HG02885 (cell line): ENCODE measurements around the gene ACSBG1.

Experiments used
- ATAC-seq: cut with Tn5 transposase; IDR thresholded peaks from one replicate; pipeline ENCODE4 v1.9.1; 2021; ENCODE audit warnings: mild to moderate bottlenecking; ENCODE audit not compliant: unreplicated experiment, poor library complexity

The ACSBG1 gene

GRCh38 chr15:78142332-78142731 lies 92.0 kb downstream of the ACSBG1 start:
- no peak for ATAC-seq

DNA sequence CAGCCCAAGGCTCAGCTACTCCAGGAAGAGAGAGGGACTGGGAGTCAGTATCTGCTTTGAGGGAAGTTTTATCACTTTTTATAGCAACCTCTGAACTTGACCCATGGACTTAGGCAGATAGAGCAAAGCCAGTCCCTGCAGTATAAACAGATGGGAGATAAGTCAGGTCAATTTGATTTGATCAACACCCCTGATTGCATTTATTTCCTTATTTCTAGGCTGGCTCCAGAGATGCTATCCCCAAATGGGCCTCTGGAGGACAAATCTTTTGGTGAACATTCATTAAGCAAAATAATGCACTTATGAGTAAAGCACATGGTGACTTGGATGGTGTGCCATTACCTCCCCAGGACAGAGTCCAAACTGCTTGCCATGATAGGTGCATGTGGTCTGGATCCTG lies 94.1 kb downstream of the ACSBG1 start:
- no peak for ATAC-seq

- ATAC-seq = no peak
Measured at GRCh38 chr15:78139578-78139977, 94.8 kb downstream of the ACSBG1 start.

DNA sequence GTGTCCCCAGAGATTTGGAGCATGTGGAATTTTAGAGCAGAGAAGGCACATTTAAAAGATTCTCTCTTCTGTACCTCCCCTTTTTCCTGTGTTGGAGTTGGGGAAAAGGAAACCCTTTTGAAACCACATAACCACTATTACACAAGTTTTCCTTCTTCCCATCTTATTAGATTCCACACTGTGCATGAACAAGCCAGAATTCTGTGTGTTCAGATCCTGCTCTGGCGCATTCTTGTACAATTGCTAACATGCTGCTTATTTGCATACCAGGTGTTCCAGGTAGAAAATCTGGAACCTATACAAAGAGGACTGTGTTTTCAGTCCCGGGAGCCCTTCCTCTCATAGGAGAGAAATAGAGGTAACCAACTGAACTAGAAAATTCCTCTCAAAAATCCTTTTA lies 100.6 kb downstream of the ACSBG1 start:
- ATAC-seq = no peak

GRCh38 chr15:78131295-78132061 lies 102.9 kb downstream of the ACSBG1 start, which contains the start of gene CIB2:
TSS of gene CIB2 (minus strand) at chr15:78131445. CDS start at chr15:78131215, 230 bp downstream.
- peak; percentile 83 for ATAC-seq

GRCh38 chr15:78130466-78131294 lies 103.7 kb downstream of the ACSBG1 start:
- ATAC-seq = peak; percentile 51

GRCh38 chr15:78129751-78130287 lies 104.5 kb downstream of the ACSBG1 start:
- ATAC-seq = no peak

- no peak for ATAC-seq
Measured at GRCh38 chr15:78129077-78129750, 105.2 kb downstream of the ACSBG1 start.

DNA sequence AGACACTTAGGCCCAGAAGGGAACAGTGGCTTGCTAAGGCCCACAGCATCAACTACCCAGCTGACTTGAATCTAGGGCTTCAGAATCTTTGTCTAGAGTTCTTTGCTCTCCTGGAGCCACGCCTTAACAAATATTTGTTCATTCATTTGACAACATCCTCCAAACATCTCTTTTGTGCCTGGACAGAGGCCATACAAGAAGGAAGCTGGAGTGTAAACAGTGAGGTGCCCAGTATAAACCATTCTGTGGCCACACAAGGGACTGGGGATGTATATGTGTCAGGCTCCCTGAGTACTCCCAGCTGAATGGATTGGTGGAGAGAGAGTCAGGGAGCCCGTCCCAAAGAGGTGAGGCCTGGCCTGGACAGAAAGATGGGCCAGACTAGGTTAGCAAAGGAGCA lies 106.5 kb downstream of the ACSBG1 start:
- no peak for ATAC-seq

GRCh38 chr15:78125267-78125666 lies 109.1 kb downstream of the ACSBG1 start:
- no peak for ATAC-seq

GRCh38 chr15:78120523-78120922 lies 113.8 kb downstream of the ACSBG1 start:
- no peak for ATAC-seq
